Superior temporal gyrus (tissue), 1 donor: ENCODE measurements around the gene SLC6A9.

Experiments
- DNase-seq: peaks from one replicate; pipeline ENCODE4 v3.0.0-alpha.2; 2016; ENCODE audit errors: extremely low spot score

SLC6A9 gene

GRCh38 chr1:44031252-44032169, at the start of gene SLC6A9:
Gene SLC6A9 (minus strand): TSS chr1:44031462. CDS start chr1:44024277, 7,185 bp downstream.
- DNase-seq, result no peak

- DNase-seq, result no peak
These were observed 48.3 kb upstream of the SLC6A9 start for GRCh38 chr1:44079566-44079965.

- DNase-seq, result no peak
These were observed 46.8 kb upstream of the SLC6A9 start for GRCh38 chr1:44078104-44078503.

- no peak for DNase-seq
These were observed 46.2 kb upstream of the SLC6A9 start for GRCh38 chr1:44077421-44077820.

- DNase-seq, result no peak
These were observed 44.8 kb upstream of the SLC6A9 start for GRCh38 chr1:44076066-44076465.

GRCh38 chr1:44074415-44074814, 43.2 kb upstream of the SLC6A9 start:
- DNase-seq, result no peak

GRCh38 chr1:44073528-44073927, 42.3 kb upstream of the SLC6A9 start:
- DNase-seq, result no peak

- DNase-seq, result no peak
These were observed 41.6 kb upstream of the SLC6A9 start for GRCh38 chr1:44072821-44073220.

- peak; percentile 35 for DNase-seq
These were observed 40.9 kb upstream of the SLC6A9 start for GRCh38 chr1:44072204-44072603.

- DNase-seq, result no peak
These were observed 40.2 kb upstream of the SLC6A9 start for GRCh38 chr1:44071461-44071860.

- DNase-seq, result no peak
These were observed 37.2 kb upstream of the SLC6A9 start for GRCh38 chr1:44068442-44068921.

GRCh38 chr1:44067266-44068250, 36.3 kb upstream of the SLC6A9 start:
- DNase-seq, result no peak

- no peak for DNase-seq
These were observed 31.5 kb upstream of the SLC6A9 start for GRCh38 chr1:44062656-44063179.

GRCh38 chr1:44061857-44062256, 30.6 kb upstream of the SLC6A9 start:
- DNase-seq, result no peak

- no peak for DNase-seq
These were observed 29.6 kb upstream of the SLC6A9 start for GRCh38 chr1:44060830-44061267.

GRCh38 chr1:44059664-44060355, 28.5 kb upstream of the SLC6A9 start:
- no peak for DNase-seq

GRCh38 chr1:44059212-44059611, 27.9 kb upstream of the SLC6A9 start:
- no peak for DNase-seq

- no peak for DNase-seq
These were observed 26.0 kb upstream of the SLC6A9 start for GRCh38 chr1:44057293-44057692.

GRCh38 chr1:44053394-44053793, 22.1 kb upstream of the SLC6A9 start:
- no peak for DNase-seq

- no peak for DNase-seq
These were observed 19.0 kb upstream of the SLC6A9 start for GRCh38 chr1:44050261-44050660.

GRCh38 chr1:44049839-44050238, 18.6 kb upstream of the SLC6A9 start:
- DNase-seq, result no peak
